HepG2 (cell line): ENCODE measurements around the gene IL17RC. TPM values are rescaled to one million over a fixed set of nuclear protein-coding genes. Genes with fewer than 3 reads are reported as not detected.

Experiments used
- BHLHE40 ChIP-seq: IDR thresholded peaks from 2 replicates; pipeline ENCODE4 v1.6.1; 2011; ENCODE audit warnings: low read length, improper control_type of control experiment
- BRCA1 ChIP-seq: sonication (generic); formaldehyde crosslinking; IDR thresholded peaks from 2 replicates; pipeline ENCODE4 v1.4.0; 2020; ENCODE audit warnings: missing genetic modification reagents
- CBX2 ChIP-seq, 2 experiments: fragments of 200-600 bp in 1 of 2; sonication (generic); formaldehyde crosslinking in 1 of 2; IDR thresholded peaks; 2 replicates each; pipeline versions ENCODE4 v1.7.0 to v1.8.1; 2018 to 2022; ENCODE audit warnings: low read depth in 2 of 2, low read length in 1 of 2, mild to moderate bottlenecking in 1 of 2, missing genetic modification reagents in 1 of 2
- ETS1 ChIP-seq: sonication (generic); formaldehyde crosslinking; IDR thresholded peaks from 2 replicates; pipeline ENCODE4 v1.4.0; 2020; ENCODE audit warnings: missing genetic modification reagents
- HNRNPUL1 ChIP-seq: fragments of 200-400 bp; formaldehyde crosslinking; IDR thresholded peaks from 2 replicates; pipeline ENCODE4 v1.6.1; 2017; ENCODE audit warnings: low read depth, mild to moderate bottlenecking, low read length, moderate library complexity
- HOXA9 ChIP-seq: sonication (generic); formaldehyde crosslinking; IDR thresholded peaks from 2 replicates; pipeline ENCODE4 v1.8.1; 2022; ENCODE audit warnings: missing genetic modification reagents, mild to moderate bottlenecking, moderate library complexity, borderline replicate concordance
- IRF2 ChIP-seq: IDR thresholded peaks from 2 replicates; pipeline ENCODE4 v1.6.1; 2018; ENCODE audit warnings: missing genetic modification reagents, missing compliant biosample characterization
- KDM2A ChIP-seq: sonication (generic); formaldehyde crosslinking; IDR thresholded peaks from 2 replicates; pipeline ENCODE4 v1.4.0; 2020; ENCODE audit warnings: low read depth, missing genetic modification reagents, borderline replicate concordance
- NR1H2 ChIP-seq: sonication (generic); formaldehyde crosslinking; IDR thresholded peaks from 2 replicates; pipeline ENCODE4 v1.8.1; 2022; ENCODE audit warnings: low read depth, missing genetic modification reagents, borderline replicate concordance
- NR3C1 ChIP-seq: sonication (generic); formaldehyde crosslinking; IDR thresholded peaks from 2 replicates; pipeline ENCODE4 v1.4.0; 2020; ENCODE audit warnings: missing genetic modification reagents
- PLSCR1 ChIP-seq: sonication (generic); formaldehyde crosslinking; IDR thresholded peaks from 2 replicates; pipeline ENCODE4 v1.5.0; 2020; ENCODE audit warnings: missing genetic modification reagents, mild to moderate bottlenecking, borderline replicate concordance
- RBM39 ChIP-seq: fragments of 200-400 bp; formaldehyde crosslinking; IDR thresholded peaks from one replicate; pipeline ENCODE4 v1.6.1; 2018; ENCODE audit warnings: antibody characterized with exemption, mild to moderate bottlenecking, low read depth, low read length; ENCODE audit not compliant: poor library complexity, severe bottlenecking
- SATB2 ChIP-seq: sonication (generic); formaldehyde crosslinking; IDR thresholded peaks from 2 replicates; pipeline ENCODE4 v1.5.0; 2020; ENCODE audit warnings: missing genetic modification reagents
- STAG1 ChIP-seq: sonication (generic); formaldehyde crosslinking; IDR thresholded peaks from 2 replicates; pipeline ENCODE4 v1.4.0; 2020; ENCODE audit warnings: missing genetic modification reagents
- TRIM22 ChIP-seq: fragments of 450-650 bp; IDR thresholded peaks from 2 replicates; pipeline ENCODE4 v1.6.1; 2017
- U2AF1 ChIP-seq: fragments of 200-400 bp; formaldehyde crosslinking; optimal IDR thresholded peaks from 2 replicates; pipeline ENCODE3; 2017; ENCODE audit warnings: mild to moderate bottlenecking, low read depth, low read length
- WIZ ChIP-seq: sonication (generic); formaldehyde crosslinking; IDR thresholded peaks from 2 replicates; pipeline ENCODE4 v1.5.1; 2020; ENCODE audit warnings: mild to moderate bottlenecking, missing genetic modification reagents
- ZBTB14 ChIP-seq: sonication (generic); formaldehyde crosslinking; IDR thresholded peaks from 2 replicates; pipeline ENCODE4 v1.4.0; 2020; ENCODE audit warnings: missing genetic modification reagents
- ZMAT3 ChIP-seq: sonication (generic); formaldehyde crosslinking; conservative IDR thresholded peaks from 2 replicates; pipeline ENCODE4 v1.7.0; 2021; ENCODE audit warnings: missing genetic modification reagents
- ZNF674 ChIP-seq: sonication (generic); formaldehyde crosslinking; IDR thresholded peaks from 2 replicates; pipeline ENCODE4 v1.5.0; 2020; ENCODE audit warnings: low read depth, mild to moderate bottlenecking, missing genetic modification reagents
- ZSCAN31 ChIP-seq: sonication (generic); formaldehyde crosslinking; IDR thresholded peaks from 2 replicates; pipeline ENCODE4 v1.5.0; 2020; ENCODE audit warnings: low read depth, mild to moderate bottlenecking, missing genetic modification reagents
- polyA plus RNA-seq, 8 experiments: library from polyadenylated mRNA; depleted of rRNA in 3 of 8; stranded (reverse) in 7 of 8; unstranded in 1 of 8; fragments of >200 nt; fragmentation: Illumina TruSeq in 4 of 8; extraction: Trizol in 4 of 8; gene quantifications; 2 replicates each; pipeline versions ENCODE4 v1.2.1 to v1.2.3, GENCODE V29; 2011 to 2016; ENCODE audit warnings: low read depth in 4 of 8, missing spikeins in 1 of 8, mixed read lengths in 1 of 8; ENCODE audit not compliant: insufficient read depth in 1 of 8
- total RNA-seq, 5 experiments: library from RNA; depleted of rRNA; stranded (reverse); fragments of >200 nt; fragmentation: Illumina TruSeq; extraction: Trizol; gene quantifications; 2 replicates each; pipeline ENCODE4 v1.2.3, GENCODE V29; 2016; ENCODE audit warnings: low read depth in 1 of 5

Gene IL17RC
- total and polyA plus RNA-seq, 2 of the 13 experiments (the other 11 are each of a cell fraction or from before 2014, with no cell fraction given): 20.7 to 24.0 TPM

GRCh38 chr3:9946112-9947024 lies 29.5 kb downstream of the IL17RC start (continued):
- TF ChIP-seq ETS1: peak; percentile 83; the same call in 1 of the 2 replicates
- 0 out of 2 replicates have a peak, but pooled peaks have one; percentile 40 for TF ChIP-seq ZNF674 (CRISPR knock-in tag)
- TF ChIP-seq SATB2 (CRISPR knock-in tag): no peak
- peak; percentile 99 for TF ChIP-seq KDM2A
- TF ChIP-seq BRCA1 (CRISPR knock-in tag): no peak; the same call in 1 of the 2 replicates
- peak; percentile 84 for TF ChIP-seq STAG1 (CRISPR knock-in tag)
- TF ChIP-seq IRF2 (CRISPR knock-in tag): peak; percentile 90; the same call in 1 of the 2 replicates
- TF ChIP-seq PLSCR1: no peak
- no peak for TF ChIP-seq ZMAT3
- TF ChIP-seq RBM39: no peak
- TF ChIP-seq ZSCAN31 (CRISPR knock-in tag): peak; percentile 54; the same call in 1 of the 2 replicates
- no peak for TF ChIP-seq NR3C1 (CRISPR knock-in tag)
- peak; percentile 79; the same call in 1 of the 2 replicates for TF ChIP-seq NR1H2
- TF ChIP-seq U2AF1: no peak
- TF ChIP-seq HNRNPUL1: 0 out of 2 replicates have a peak, but pooled peaks have one; percentile 16
- no peak for TF ChIP-seq TRIM22
- TF ChIP-seq CBX2 (IDR thresholded peaks at IDR 0.05; ENCODE audit: low read depth, low read length): no peak
- 0 out of 2 replicates have a peak, but pooled peaks have one; percentile 35 for TF ChIP-seq CBX2 (CRISPR knock-in tag; IDR thresholded peaks at IDR 0.05; ENCODE audit: low read depth)
- TF ChIP-seq WIZ (CRISPR knock-in tag): peak; percentile 75; the same call in 1 of the 2 replicates
- TF ChIP-seq ZBTB14: peak; percentile 87
- TF ChIP-seq HOXA9 (CRISPR knock-in tag): peak; percentile 24; the same call in 1 of the 2 replicates
- TF ChIP-seq BHLHE40: peak; percentile 43; the same call in 1 of the 2 replicates
